ENCODE measurements around the gene ACOD1.
"Not testable (repeated sequence)": the region's sequence is repeated elsewhere in the genome, so short reads cannot be mapped to it uniquely, and the experiment has no call there.

Gene ACOD1

GRCh38 chr13:76917095-76917494 is 31.2 kb upstream of the ACOD1 start:
- H3K27ac ChIP-seq (ENCODE audit: low read depth, low read length): no peak overlapping the region
- H2BK15ac ChIP-seq (replicated peaks; ENCODE audit: low read depth): no peak overlapping the region
- H3K79me1 ChIP-seq (ENCODE audit: low read length): no peaks in the 10 kb centered on the region
- no peak overlapping the region for H3K4me3 ChIP-seq (ENCODE audit: low read length)
- no peak overlapping the region for H3K4me2 ChIP-seq (ENCODE audit: low read length)
- H3K4ac ChIP-seq (ENCODE audit: low read depth, low read length): no peak overlapping the region
- H3K9ac ChIP-seq (ENCODE audit: low read length): no peak overlapping the region
- H4K5ac ChIP-seq (ENCODE audit: low read length): no peak overlapping the region
- H4K8ac ChIP-seq (ENCODE audit: low read depth, low read length): no peak overlapping the region
- no peak for DNase-seq
- H3K18ac ChIP-seq (ENCODE audit: low read length): no peak overlapping the region
- H3K27me3 ChIP-seq (ENCODE audit: insufficient read depth, low read length, poor library complexity): no peaks in the 10 kb centered on the region
- H3K56ac ChIP-seq (ENCODE audit: low read length): no peak overlapping the region
- WGBS (ENCODE audit: extremely low coverage, insufficient coverage, low lambda C conversion rate): no CpG with 5 or more reads among the region's 1 CpG
- no peaks in the 10 kb centered on the region for H3K4me1 ChIP-seq (ENCODE audit: control insufficient read depth, low read depth, low read length)
- H2BK5ac ChIP-seq (ENCODE audit: low read length): no peak overlapping the region
- H3K23ac ChIP-seq (ENCODE audit: low read length): no peak overlapping the region
- H2AK5ac ChIP-seq (ENCODE audit: low read length): no peak overlapping the region
- no peak overlapping the region for H2BK120ac ChIP-seq (ENCODE audit: low read depth, low read length)
- H3K36me3 ChIP-seq (ENCODE audit: control insufficient read depth, insufficient read depth, low read length): no peaks in the 10 kb centered on the region
- no peaks in the 10 kb centered on the region for H3K79me2 ChIP-seq (ENCODE audit: control insufficient read depth, insufficient read depth, low read length)

GRCh38 chr13:76917755-76918481 is 30.4 kb upstream of the ACOD1 start:
- not testable (repeated sequence) for H2AK5ac ChIP-seq (ENCODE audit: low read length); H3K23ac ChIP-seq (ENCODE audit: low read length); H3K79me1 ChIP-seq (ENCODE audit: low read length); H3K4me3 ChIP-seq (ENCODE audit: low read length); H3K27me3 ChIP-seq (ENCODE audit: insufficient read depth, low read length, poor library complexity); H3K18ac ChIP-seq (ENCODE audit: low read length); H3K4me2 ChIP-seq (ENCODE audit: low read length); H2BK120ac ChIP-seq (ENCODE audit: low read depth, low read length); H4K5ac ChIP-seq (ENCODE audit: low read length); H3K4me1 ChIP-seq (ENCODE audit: control insufficient read depth, low read depth, low read length); H2BK5ac ChIP-seq (ENCODE audit: low read length); H3K36me3 ChIP-seq (ENCODE audit: control insufficient read depth, insufficient read depth, low read length); H2BK15ac ChIP-seq (replicated peaks; ENCODE audit: low read depth); H3K27ac ChIP-seq (ENCODE audit: low read depth, low read length); H3K79me2 ChIP-seq (ENCODE audit: control insufficient read depth, insufficient read depth, low read length); H3K9ac ChIP-seq (ENCODE audit: low read length); H4K8ac ChIP-seq (ENCODE audit: low read depth, low read length); H3K56ac ChIP-seq (ENCODE audit: low read length); H3K4ac ChIP-seq (ENCODE audit: low read depth, low read length)
- DNase-seq: peak; percentile 68
- no CpG with 5 or more reads among the region's 12 CpGs for WGBS (ENCODE audit: extremely low coverage, insufficient coverage, low lambda C conversion rate)

- no peak overlapping the region for H3K27ac ChIP-seq (ENCODE audit: low read depth, low read length)
- H3K56ac ChIP-seq (ENCODE audit: low read length): no peak overlapping the region
- H2BK15ac ChIP-seq (replicated peaks; ENCODE audit: low read depth): no peak overlapping the region
- WGBS (ENCODE audit: extremely low coverage, insufficient coverage, low lambda C conversion rate): no CpG with 5 or more reads among the region's 1 CpG
- no peaks in the 10 kb centered on the region for H3K79me1 ChIP-seq (ENCODE audit: low read length)
- H3K27me3 ChIP-seq (ENCODE audit: insufficient read depth, low read length, poor library complexity): no peaks in the 10 kb centered on the region
- H3K4ac ChIP-seq (ENCODE audit: low read depth, low read length): no peak overlapping the region
- H2AK5ac ChIP-seq (ENCODE audit: low read length): no peak overlapping the region
- H3K23ac ChIP-seq (ENCODE audit: low read length): no peak overlapping the region
- no peak overlapping the region for H4K5ac ChIP-seq (ENCODE audit: low read length)
- no peak overlapping the region for H3K4me3 ChIP-seq (ENCODE audit: low read length)
- no peak overlapping the region for H2BK5ac ChIP-seq (ENCODE audit: low read length)
- no peaks in the 10 kb centered on the region for H3K36me3 ChIP-seq (ENCODE audit: control insufficient read depth, insufficient read depth, low read length)
- no peak overlapping the region for H2BK120ac ChIP-seq (ENCODE audit: low read depth, low read length)
- H4K8ac ChIP-seq (ENCODE audit: low read depth, low read length): no peak overlapping the region
- no peak for DNase-seq
- H3K4me2 ChIP-seq (ENCODE audit: low read length): no peak overlapping the region
- no peaks in the 10 kb centered on the region for H3K79me2 ChIP-seq (ENCODE audit: control insufficient read depth, insufficient read depth, low read length)
- H3K4me1 ChIP-seq (ENCODE audit: control insufficient read depth, low read depth, low read length): no peaks in the 10 kb centered on the region
- H3K9ac ChIP-seq (ENCODE audit: low read length): no peak overlapping the region
- no peak overlapping the region for H3K18ac ChIP-seq (ENCODE audit: low read length)
Observed at GRCh38 chr13:76921516-76921915, 26.8 kb upstream of the ACOD1 start.

- H3K36me3 ChIP-seq (ENCODE audit: control insufficient read depth, insufficient read depth, low read length): no peaks in the 10 kb centered on the region
- H2BK15ac ChIP-seq (replicated peaks; ENCODE audit: low read depth): no peak overlapping the region
- H4K8ac ChIP-seq (ENCODE audit: low read depth, low read length): no peak overlapping the region
- H3K27ac ChIP-seq (ENCODE audit: low read depth, low read length): no peak overlapping the region
- H3K9ac ChIP-seq (ENCODE audit: low read length): no peak overlapping the region
- H3K4ac ChIP-seq (ENCODE audit: low read depth, low read length): no peak overlapping the region
- no peaks in the 10 kb centered on the region for H3K27me3 ChIP-seq (ENCODE audit: insufficient read depth, low read length, poor library complexity)
- no peak overlapping the region for H2BK120ac ChIP-seq (ENCODE audit: low read depth, low read length)
- no peak overlapping the region for H3K23ac ChIP-seq (ENCODE audit: low read length)
- no peak overlapping the region for H2AK5ac ChIP-seq (ENCODE audit: low read length)
- no peak overlapping the region for H3K56ac ChIP-seq (ENCODE audit: low read length)
- no peak overlapping the region for H2BK5ac ChIP-seq (ENCODE audit: low read length)
- no peak overlapping the region for H3K18ac ChIP-seq (ENCODE audit: low read length)
- no peaks in the 10 kb centered on the region for H3K79me1 ChIP-seq (ENCODE audit: low read length)
- no peak for DNase-seq
- no peak overlapping the region for H3K4me3 ChIP-seq (ENCODE audit: low read length)
- H3K4me1 ChIP-seq (ENCODE audit: control insufficient read depth, low read depth, low read length): no peaks in the 10 kb centered on the region
- H3K79me2 ChIP-seq (ENCODE audit: control insufficient read depth, insufficient read depth, low read length): no peaks in the 10 kb centered on the region
- no peak overlapping the region for H3K4me2 ChIP-seq (ENCODE audit: low read length)
- no CpG with 5 or more reads among the region's 1 CpG for WGBS (ENCODE audit: extremely low coverage, insufficient coverage, low lambda C conversion rate)
- H4K5ac ChIP-seq (ENCODE audit: low read length): no peak overlapping the region
Observed at GRCh38 chr13:76925115-76925514, 23.2 kb upstream of the ACOD1 start.

GRCh38 chr13:76927955-76928354 is 20.4 kb upstream of the ACOD1 start:
- H3K18ac ChIP-seq (ENCODE audit: low read length): no peak overlapping the region
- no peak overlapping the region for H3K9ac ChIP-seq (ENCODE audit: low read length)
- H3K27me3 ChIP-seq (ENCODE audit: insufficient read depth, low read length, poor library complexity): no peaks in the 10 kb centered on the region
- no CpG with 5 or more reads among the region's 5 CpGs for WGBS (ENCODE audit: extremely low coverage, insufficient coverage, low lambda C conversion rate)
- H3K23ac ChIP-seq (ENCODE audit: low read length): no peak overlapping the region
- H3K79me2 ChIP-seq (ENCODE audit: control insufficient read depth, insufficient read depth, low read length): no peaks in the 10 kb centered on the region
- H3K56ac ChIP-seq (ENCODE audit: low read length): no peak overlapping the region
- no peak overlapping the region for H4K5ac ChIP-seq (ENCODE audit: low read length)
- no peak overlapping the region for H4K8ac ChIP-seq (ENCODE audit: low read depth, low read length)
- no peaks in the 10 kb centered on the region for H3K79me1 ChIP-seq (ENCODE audit: low read length)
- H3K36me3 ChIP-seq (ENCODE audit: control insufficient read depth, insufficient read depth, low read length): no peaks in the 10 kb centered on the region
- H3K4ac ChIP-seq (ENCODE audit: low read depth, low read length): no peak overlapping the region
- no peak overlapping the region for H2BK5ac ChIP-seq (ENCODE audit: low read length)
- no peak overlapping the region for H2AK5ac ChIP-seq (ENCODE audit: low read length)
- no peak overlapping the region for H3K4me2 ChIP-seq (ENCODE audit: low read length)
- H3K4me1 ChIP-seq (ENCODE audit: control insufficient read depth, low read depth, low read length): no peaks in the 10 kb centered on the region
- no peak overlapping the region for H2BK120ac ChIP-seq (ENCODE audit: low read depth, low read length)
- no peak for DNase-seq
- H3K27ac ChIP-seq (ENCODE audit: low read depth, low read length): no peak overlapping the region
- H2BK15ac ChIP-seq (replicated peaks; ENCODE audit: low read depth): no peak overlapping the region
- H3K4me3 ChIP-seq (ENCODE audit: low read length): no peak overlapping the region

GRCh38 chr13:76928456-76928855 is 19.9 kb upstream of the ACOD1 start:
- no peak overlapping the region for H3K9ac ChIP-seq (ENCODE audit: low read length)
- H3K18ac ChIP-seq (ENCODE audit: low read length): no peak overlapping the region
- no peak overlapping the region for H3K56ac ChIP-seq (ENCODE audit: low read length)
- H3K79me1 ChIP-seq (ENCODE audit: low read length): no peaks in the 10 kb centered on the region
- no peak overlapping the region for H2BK5ac ChIP-seq (ENCODE audit: low read length)
- H4K8ac ChIP-seq (ENCODE audit: low read depth, low read length): no peak overlapping the region
- H3K4me3 ChIP-seq (ENCODE audit: low read length): no peak overlapping the region
- DNase-seq: no peak
- H3K27ac ChIP-seq (ENCODE audit: low read depth, low read length): no peak overlapping the region
- H3K23ac ChIP-seq (ENCODE audit: low read length): no peak overlapping the region
- no peaks in the 10 kb centered on the region for H3K36me3 ChIP-seq (ENCODE audit: control insufficient read depth, insufficient read depth, low read length)
- no peak overlapping the region for H3K4ac ChIP-seq (ENCODE audit: low read depth, low read length)
- no peaks in the 10 kb centered on the region for H3K27me3 ChIP-seq (ENCODE audit: insufficient read depth, low read length, poor library complexity)
- no CpG with 5 or more reads among the region's 3 CpGs for WGBS (ENCODE audit: extremely low coverage, insufficient coverage, low lambda C conversion rate)
- H2AK5ac ChIP-seq (ENCODE audit: low read length): no peak overlapping the region
- no peak overlapping the region for H2BK120ac ChIP-seq (ENCODE audit: low read depth, low read length)
- H3K79me2 ChIP-seq (ENCODE audit: control insufficient read depth, insufficient read depth, low read length): no peaks in the 10 kb centered on the region
- H4K5ac ChIP-seq (ENCODE audit: low read length): no peak overlapping the region
- H3K4me1 ChIP-seq (ENCODE audit: control insufficient read depth, low read depth, low read length): no peaks in the 10 kb centered on the region
- H3K4me2 ChIP-seq (ENCODE audit: low read length): no peak overlapping the region
- H2BK15ac ChIP-seq (replicated peaks; ENCODE audit: low read depth): no peak overlapping the region
